Astrocyte (in vitro differentiated cells and primary cell): ENCODE measurements around the gene IDH3A.

Experiments used
- CTCF ChIP-seq: IDR thresholded peaks from 2 replicates; pipeline ENCODE4 v1.5.1; 2011; ENCODE audit warnings: low read depth, mild to moderate bottlenecking, inconsistent platforms, low read length, moderate library complexity; ENCODE audit not compliant: insufficient read depth
- EZH2 ChIP-seq: IDR thresholded peaks from 2 replicates; pipeline ENCODE4 v1.6.1; 2012; ENCODE audit warnings: mild to moderate bottlenecking, low read length, inconsistent platforms; ENCODE audit not compliant: insufficient read depth

GRCh38 chr15:78164010-78164409, 14.8 kb downstream of the IDH3A start:
- no peak for TF ChIP-seq CTCF
- TF ChIP-seq EZH2, result no peak
